GM12892 (cell line): ENCODE results near the gene TAAR2.

Source experiments
- POLR2A ChIP-seq: IDR thresholded peaks from 2 replicates; pipeline ENCODE4 v1.6.1; 2011; ENCODE audit warnings: low read depth, low read length, control low read depth
- POLR2AphosphoS5 ChIP-seq: IDR thresholded peaks from 2 replicates; pipeline ENCODE4 v1.6.1; 2011; ENCODE audit warnings: low read depth, low read length, control low read depth
- TAF1 ChIP-seq: IDR thresholded peaks from 2 replicates; pipeline ENCODE4 v1.6.1; 2011; ENCODE audit warnings: low read depth, mild to moderate bottlenecking, control low read depth, low read length, borderline replicate concordance

- TF ChIP-seq POLR2AphosphoS5 (no peak), POLR2A (no peak), TAF1 (no peak)
Measured at GRCh38 chr6:132587424-132587823, 36.7 kb downstream of the TAAR2 start.
